Smooth muscle cell (in vitro differentiated cells): Measurements from ENCODE around the gene ADRB1. TPM values are rescaled to one million over a fixed set of nuclear protein-coding genes. Genes with fewer than 3 reads are reported as not detected.

Experiments
- DNase-seq: peaks from one replicate; lab custom pipeline; 2025; ENCODE audit not compliant: unreplicated experiment; lab: John Stamatoyannopoulos, UW
- H2AFZ ChIP-seq: fragments of 200-600 bp; sonication (generic); 2 replicates; pipeline ENCODE4 v1.6.0; 2016; ENCODE audit warnings: antibody characterized with exemption, low read depth, mild to moderate bottlenecking
- H3F3A ChIP-seq: fragments of 200-600 bp; sonication (generic); 2 replicates; pipeline ENCODE4 v1.6.0; 2017; ENCODE audit warnings: antibody characterized with exemption, low read depth
- H3K27ac ChIP-seq: fragments of 200-600 bp; sonication (generic); 2 replicates; pipeline ENCODE4 v1.5.1; 2016; ENCODE audit warnings: low read depth, mild to moderate bottlenecking
- H3K27me3 ChIP-seq: fragments of 200-600 bp; sonication (generic); 2 replicates; pipeline ENCODE4 v1.6.1; 2016; ENCODE audit warnings: low read depth, mild to moderate bottlenecking
- H3K36me3 ChIP-seq: fragments of 200-600 bp; sonication (generic); 2 replicates; pipeline ENCODE4 v1.5.1; 2016; ENCODE audit warnings: low read depth
- H3K4me1 ChIP-seq: fragments of 200-600 bp; sonication (generic); 2 replicates; pipeline ENCODE4 v1.5.1; 2016; ENCODE audit warnings: low read depth
- H3K4me2 ChIP-seq: fragments of 200-600 bp; sonication (generic); 2 replicates; pipeline ENCODE4 v1.6.0; 2016; ENCODE audit warnings: mild to moderate bottlenecking
- H3K4me3 ChIP-seq: fragments of 200-600 bp; sonication (generic); 2 replicates; pipeline ENCODE4 v1.5.1; 2016; ENCODE audit warnings: mild to moderate bottlenecking
- H3K79me2 ChIP-seq: fragments of 200-600 bp; sonication (generic); 2 replicates; pipeline ENCODE4 v1.6.0; 2016; ENCODE audit warnings: low read depth, mild to moderate bottlenecking
- H3K9ac ChIP-seq: fragments of 200-600 bp; sonication (generic); 2 replicates; pipeline ENCODE4 v1.6.0; 2016; ENCODE audit warnings: low read depth
- H3K9me3 ChIP-seq: fragments of 200-600 bp; sonication (generic); replicated peaks from 2 replicates; pipeline ENCODE4 v1.5.1; 2016; ENCODE audit warnings: low read depth
- H4K20me1 ChIP-seq: fragments of 200-600 bp; sonication (generic); 2 replicates; pipeline ENCODE4 v1.6.0; 2016; ENCODE audit warnings: low read depth
- WGBS: methylation state at CpG from one replicate; pipeline ENCODE4 v1.1.7; 2016; ENCODE audit warnings: low lambda C conversion rate; 5-methylcytosine and 5-hydroxymethylcytosine counted together
- polyA plus RNA-seq: library from polyadenylated mRNA; unstranded; fragments of >200 nt; fragmentation: Nextera tagmentation; extraction: Ambion mirVana; gene quantifications from 2 replicates; pipeline ENCODE4 v1.2.1, GENCODE V29; 2016
- total RNA-seq: library from RNA; depleted of rRNA; stranded (reverse); fragments of >200 nt; gene quantifications from 2 replicates; pipeline ENCODE4 v1.2.3, GENCODE V29; 2014
- TF ChIP-seq, protein P1 (sequence below): fragments of 200-600 bp; sonication (generic); IDR thresholded peaks from 2 replicates; pipeline ENCODE4 v1.5.1; 2017; ENCODE audit warnings: borderline replicate concordance, mild to moderate bottlenecking, antibody characterized with exemption; ENCODE audit not compliant: insufficient read depth, poor library complexity, severe bottlenecking

ADRB1 gene
- not detected in 2 replicates for total RNA-seq
- not detected in 2 replicates for polyA plus RNA-seq

DNA sequence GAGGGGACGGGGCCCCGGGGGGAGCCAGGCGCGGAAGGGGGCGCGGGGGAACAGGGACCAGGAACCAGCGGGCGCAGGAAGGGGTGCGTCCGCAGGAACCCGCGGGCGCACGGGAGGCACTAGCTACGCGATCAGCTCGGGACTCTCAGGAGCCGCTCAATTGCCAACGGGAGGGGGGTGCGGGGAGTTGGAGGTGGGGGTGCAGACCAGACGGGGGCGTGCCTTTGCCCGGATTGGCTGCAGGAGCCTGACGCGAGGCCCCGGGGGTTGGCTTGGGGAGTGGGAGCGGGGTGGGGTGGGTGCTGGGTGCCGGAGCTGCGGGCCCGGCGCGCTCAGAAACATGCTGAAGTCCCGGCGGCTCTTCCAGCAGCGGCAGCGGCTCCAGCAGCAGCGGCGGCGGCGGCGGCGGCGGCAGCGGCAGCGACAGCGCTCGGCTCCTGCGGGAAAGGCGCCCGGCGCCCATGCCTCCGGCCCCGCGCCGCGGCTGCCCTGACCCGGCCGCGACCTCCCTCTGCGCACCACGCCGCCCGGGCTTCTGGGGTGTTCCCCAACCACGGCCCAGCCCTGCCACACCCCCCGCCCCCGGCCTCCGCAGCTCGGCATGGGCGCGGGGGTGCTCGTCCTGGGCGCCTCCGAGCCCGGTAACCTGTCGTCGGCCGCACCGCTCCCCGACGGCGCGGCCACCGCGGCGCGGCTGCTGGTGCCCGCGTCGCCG is at the start of gene ADRB1:
TSS of gene ADRB1 (plus strand) at position 335 of the 715 bp plus-strand sequence. CDS start at position 602, 267 bp downstream.
- peaks cover 98% of the 10 kb centered on the region for H3K27me3 ChIP-seq
- no peak within 1 kb of the TSS for H3K9ac ChIP-seq
- H2AFZ ChIP-seq = no peak within 1 kb of the TSS
- H3K4me1 ChIP-seq = peaks cover 7% of the 10 kb centered on the region
- TF ChIP-seq, protein P1, sequence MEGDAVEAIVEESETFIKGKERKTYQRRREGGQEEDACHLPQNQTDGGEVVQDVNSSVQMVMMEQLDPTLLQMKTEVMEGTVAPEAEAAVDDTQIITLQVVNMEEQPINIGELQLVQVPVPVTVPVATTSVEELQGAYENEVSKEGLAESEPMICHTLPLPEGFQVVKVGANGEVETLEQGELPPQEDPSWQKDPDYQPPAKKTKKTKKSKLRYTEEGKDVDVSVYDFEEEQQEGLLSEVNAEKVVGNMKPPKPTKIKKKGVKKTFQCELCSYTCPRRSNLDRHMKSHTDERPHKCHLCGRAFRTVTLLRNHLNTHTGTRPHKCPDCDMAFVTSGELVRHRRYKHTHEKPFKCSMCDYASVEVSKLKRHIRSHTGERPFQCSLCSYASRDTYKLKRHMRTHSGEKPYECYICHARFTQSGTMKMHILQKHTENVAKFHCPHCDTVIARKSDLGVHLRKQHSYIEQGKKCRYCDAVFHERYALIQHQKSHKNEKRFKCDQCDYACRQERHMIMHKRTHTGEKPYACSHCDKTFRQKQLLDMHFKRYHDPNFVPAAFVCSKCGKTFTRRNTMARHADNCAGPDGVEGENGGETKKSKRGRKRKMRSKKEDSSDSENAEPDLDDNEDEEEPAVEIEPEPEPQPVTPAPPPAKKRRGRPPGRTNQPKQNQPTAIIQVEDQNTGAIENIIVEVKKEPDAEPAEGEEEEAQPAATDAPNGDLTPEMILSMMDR = no peak
- peak within 1 kb of the TSS; percentile 46 for H3K4me3 ChIP-seq
- under 1% methylated on average over 21 of the region's 90 CpGs for WGBS
- no peaks in the 10 kb centered on the region for H3K36me3 ChIP-seq
- H3K79me2 ChIP-seq = no peaks in the 10 kb centered on the region
- H3K9me3 ChIP-seq = no peaks in the 10 kb centered on the region
- H3K4me2 ChIP-seq = peak within 1 kb of the TSS; percentile 84
- no peak for DNase-seq
- H3F3A ChIP-seq = no peaks in the 10 kb centered on the region
- no peaks in the 10 kb centered on the region for H4K20me1 ChIP-seq
- no peak within 1 kb of the TSS for H3K27ac ChIP-seq

DNA sequence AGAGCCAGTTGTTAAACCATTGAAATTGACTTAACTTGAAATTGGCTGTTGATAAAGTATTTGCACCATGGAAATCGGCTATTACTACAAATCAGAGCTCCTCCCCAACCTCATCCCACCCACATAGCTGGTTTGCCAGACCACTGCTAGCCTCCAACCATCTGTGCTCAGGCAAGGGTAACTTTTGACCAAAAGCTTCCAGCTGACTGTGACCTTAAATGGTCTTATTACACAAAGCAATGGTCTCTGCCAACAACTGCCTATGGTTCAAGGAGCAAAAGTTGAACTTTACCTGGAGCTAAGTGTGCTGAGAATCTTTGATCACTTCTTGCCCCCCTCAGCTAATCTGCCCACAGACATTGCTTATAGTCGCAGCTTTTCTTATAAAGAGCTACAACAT is 48.5 kb upstream of the ADRB1 start:
- Histone ChIP-seq H3K9ac (no peak overlapping the region), H3K36me3 (no peaks in the 10 kb centered on the region), H2AFZ (no peak overlapping the region), H3K9me3 (no peaks in the 10 kb centered on the region), H3F3A (no peaks in the 10 kb centered on the region), H4K20me1 (peaks cover 6% of the 10 kb centered on the region), H3K27me3 (peaks cover 58% of the 10 kb centered on the region), H3K4me2 (no peak overlapping the region), H3K27ac (no peak overlapping the region), H3K79me2 (no peaks in the 10 kb centered on the region), H3K4me1 (no peaks in the 10 kb centered on the region), H3K4me3 (no peak overlapping the region)
- TF ChIP-seq, protein P1 = no peak
- 92% methylated on average over 2 of the region's 2 CpGs for WGBS
- no peak for DNase-seq

DNA sequence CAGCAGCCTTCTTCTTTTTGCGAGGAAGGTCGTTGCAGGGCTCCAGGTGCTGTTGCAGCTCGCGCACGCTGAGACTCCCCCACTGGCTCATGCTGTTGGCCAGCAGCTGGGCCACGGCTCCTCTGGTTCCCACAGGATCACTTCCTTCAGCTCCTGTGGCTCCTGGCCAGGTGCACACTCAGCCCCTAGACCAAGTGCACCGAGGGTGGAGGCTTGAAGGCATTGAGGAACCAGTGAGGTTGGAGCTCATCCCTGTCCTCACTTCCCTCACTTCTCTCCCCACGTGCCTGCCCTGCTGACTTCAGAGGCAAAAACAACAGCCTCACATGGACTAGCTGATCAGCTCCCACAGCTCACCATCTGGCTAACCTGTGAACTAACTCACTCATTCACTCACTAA is 46.2 kb upstream of the ADRB1 start:
- peaks cover 78% of the 10 kb centered on the region for H3K27me3 ChIP-seq
- H3K9ac ChIP-seq = no peak overlapping the region
- no peak overlapping the region for H3K27ac ChIP-seq
- H4K20me1 ChIP-seq = no peaks in the 10 kb centered on the region
- WGBS = 80% methylated on average over 8 of the region's 8 CpGs
- H3K79me2 ChIP-seq = no peaks in the 10 kb centered on the region
- H3K4me3 ChIP-seq = no peak overlapping the region
- H3K36me3 ChIP-seq = no peaks in the 10 kb centered on the region
- no peaks in the 10 kb centered on the region for H3K4me1 ChIP-seq
- no peak for DNase-seq
- H2AFZ ChIP-seq = no peak overlapping the region
- H3K4me2 ChIP-seq = no peak overlapping the region
- no peaks in the 10 kb centered on the region for H3K9me3 ChIP-seq
- peaks cover 4% of the 10 kb centered on the region for H3F3A ChIP-seq
- TF ChIP-seq, protein P1 = no peak

DNA sequence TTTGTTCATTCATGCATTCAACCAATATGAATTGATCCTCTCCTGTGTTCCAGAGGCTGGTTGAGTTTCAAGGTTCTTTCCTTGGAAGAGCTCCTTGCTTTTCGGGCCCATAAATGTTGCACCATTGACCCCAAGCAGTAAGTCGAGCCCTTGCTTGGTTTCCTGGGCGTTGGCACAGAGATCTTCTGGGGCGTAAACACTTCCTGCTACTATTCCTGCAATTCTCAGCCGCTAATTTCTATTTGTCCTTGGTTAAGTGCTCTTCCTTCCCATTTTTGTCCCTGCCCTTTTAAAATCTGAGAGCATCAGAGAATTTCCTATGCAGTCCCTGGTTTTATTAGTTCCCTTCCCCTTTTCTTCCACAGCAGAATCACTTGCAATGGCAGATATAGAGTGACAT is 44.1 kb upstream of the ADRB1 start:
- Histone ChIP-seq H3K4me3 (no peak overlapping the region), H3K79me2 (no peaks in the 10 kb centered on the region), H3K4me1 (no peaks in the 10 kb centered on the region), H4K20me1 (no peaks in the 10 kb centered on the region), H3K9me3 (no peaks in the 10 kb centered on the region), H3K36me3 (no peaks in the 10 kb centered on the region), H2AFZ (no peak overlapping the region), H3K9ac (no peak overlapping the region), H3F3A (peaks cover 4% of the 10 kb centered on the region), H3K27me3 (peaks cover 75% of the 10 kb centered on the region), H3K4me2 (no peak overlapping the region), H3K27ac (no peak overlapping the region)
- TF ChIP-seq, protein P1 = no peak
- DNase-seq = no peak
- 90% methylated on average over 5 of the region's 5 CpGs for WGBS
